ENCODE measurements around the gene CAPN11.

CAPN11 gene

DNA sequence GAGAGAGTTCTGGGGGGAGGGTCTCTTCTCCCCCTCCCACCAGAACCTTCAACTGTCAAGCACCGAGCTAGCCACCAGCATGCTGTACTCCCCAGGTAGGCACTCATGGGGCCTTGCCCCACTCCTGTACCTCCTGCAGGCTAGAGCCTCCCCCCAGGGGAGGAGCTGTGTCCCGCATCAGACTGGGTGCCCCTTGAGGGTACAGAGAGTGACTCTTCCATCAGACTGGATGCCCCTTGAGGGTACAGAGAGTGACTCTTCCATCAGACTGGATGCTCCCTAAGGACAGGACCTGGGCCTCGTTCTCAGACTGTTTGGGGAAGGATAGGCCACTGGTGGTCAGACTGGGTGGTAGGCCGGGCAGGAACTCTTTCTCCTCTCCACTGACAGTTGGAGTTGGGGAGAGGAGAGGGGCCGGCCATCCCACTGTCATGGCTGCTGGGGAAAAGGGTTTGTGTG lies at the start of gene CAPN11:
Gene CAPN11 (plus strand): TSS at position 51 of the 459 bp plus-strand sequence. CDS start 29 bp downstream, at position 80.
- DNase-seq: no peak

GRCh38 chr6:44109212-44109611 lies 49.4 kb upstream of the CAPN11 start:
- no peak for DNase-seq

- no peak for DNase-seq
Observed at GRCh38 chr6:44110005-44110676, 48.5 kb upstream of the CAPN11 start.

DNA sequence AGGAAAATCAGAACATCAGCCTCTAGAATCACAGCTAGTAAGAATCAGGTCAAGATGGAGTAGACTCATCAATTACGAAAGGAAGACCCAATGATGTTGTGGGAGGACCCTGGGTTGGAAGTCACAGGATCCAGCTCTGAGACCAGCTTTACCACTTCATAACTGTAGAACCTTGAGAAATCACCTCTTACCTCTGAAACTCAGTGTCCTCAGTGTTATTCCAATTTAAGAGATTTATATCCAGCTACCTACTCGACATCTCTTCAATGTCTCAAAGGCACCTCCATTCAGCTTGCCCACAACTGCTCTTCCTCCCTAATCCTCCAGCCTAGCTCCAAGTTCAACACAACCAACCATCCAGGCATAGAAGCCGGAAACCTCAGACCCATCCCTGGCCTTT lies 47.7 kb upstream of the CAPN11 start:
- DNase-seq: no peak

DNA sequence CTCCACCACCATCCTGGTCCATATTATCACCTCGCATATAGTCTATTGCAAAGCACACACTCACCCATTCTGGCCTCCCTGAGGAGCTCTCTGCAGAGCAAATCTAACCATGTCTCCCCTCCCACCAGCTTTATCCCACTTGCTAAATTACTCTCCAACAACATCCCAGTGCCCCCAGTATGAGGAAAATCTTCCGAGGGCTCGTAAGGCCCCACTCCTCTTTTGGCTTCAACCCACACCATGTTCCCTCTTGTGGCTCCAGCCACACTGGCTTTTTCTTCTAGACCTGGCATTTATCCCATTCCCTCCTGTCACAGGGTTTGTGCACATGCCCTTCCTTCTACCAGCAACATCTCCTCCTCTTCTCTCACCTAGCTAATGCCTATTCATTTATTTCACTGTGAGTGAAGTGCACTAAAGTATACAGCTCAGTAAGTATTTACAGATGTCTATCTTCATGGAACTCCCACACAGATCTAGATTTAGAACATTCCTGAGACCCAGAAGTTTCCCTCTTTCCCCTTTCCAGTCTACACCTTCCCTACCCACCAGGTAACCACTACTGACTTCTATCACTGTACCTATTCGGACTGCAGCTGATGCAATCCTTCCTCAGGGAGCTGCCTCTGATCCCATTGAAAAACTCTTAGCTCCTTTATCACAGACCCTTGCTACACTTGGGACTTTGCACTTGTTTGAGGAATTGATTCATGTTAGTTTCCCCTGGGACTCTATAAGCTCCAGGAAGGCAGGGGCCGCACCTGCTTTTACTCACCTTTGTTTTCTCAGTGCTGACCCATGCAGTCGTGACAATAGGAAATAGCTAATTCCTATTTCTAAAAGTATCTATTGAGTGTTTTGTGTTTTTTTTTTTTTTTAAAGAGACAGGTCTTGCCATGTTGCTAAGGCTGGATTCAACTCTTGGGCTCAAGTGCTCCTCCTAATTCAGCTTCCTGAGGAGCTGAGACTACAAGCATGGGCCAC lies 46.9 kb upstream of the CAPN11 start:
- DNase-seq: no peak

- no peak for DNase-seq
Observed at GRCh38 chr6:44113414-44113813, 45.2 kb upstream of the CAPN11 start.

- no peak for DNase-seq
Observed at GRCh38 chr6:44115866-44116265, 42.8 kb upstream of the CAPN11 start.

GRCh38 chr6:44116641-44117382 lies 41.8 kb upstream of the CAPN11 start:
- DNase-seq: no peak

DNA sequence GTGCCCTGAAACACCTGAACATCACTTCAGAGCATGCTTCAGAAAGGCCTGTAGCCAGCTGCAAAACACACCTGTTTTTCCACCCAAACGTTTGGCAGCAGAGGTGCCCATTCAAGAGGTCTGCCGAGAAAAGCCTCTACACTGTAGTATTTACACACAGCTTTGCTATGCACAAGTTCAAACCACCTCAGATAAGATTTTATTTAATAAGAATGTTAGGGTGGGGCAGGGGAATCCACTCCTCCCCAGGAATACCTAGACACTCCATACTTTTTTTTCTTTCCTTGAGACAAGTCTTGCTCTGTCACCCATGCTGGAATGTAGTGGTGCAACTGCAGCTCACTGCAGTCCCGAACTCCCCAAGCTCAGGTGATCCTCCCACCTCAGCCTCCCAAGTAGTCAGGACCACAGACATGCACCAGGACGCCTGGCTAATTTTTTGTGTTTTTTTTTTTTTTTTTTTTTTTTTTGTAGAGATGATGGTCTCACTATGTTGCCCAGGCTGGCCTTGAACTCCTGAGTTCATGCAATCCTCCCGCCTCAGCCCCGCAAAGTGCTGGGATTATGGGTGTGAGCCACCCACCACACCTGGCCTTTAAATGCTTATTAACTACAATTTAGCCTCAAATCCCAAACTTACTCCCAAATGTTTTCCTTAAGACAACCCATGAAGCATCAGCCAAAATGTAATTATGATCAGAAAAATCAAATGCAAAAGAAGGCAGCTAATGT lies 41.1 kb upstream of the CAPN11 start:
- no peak for DNase-seq

DNA sequence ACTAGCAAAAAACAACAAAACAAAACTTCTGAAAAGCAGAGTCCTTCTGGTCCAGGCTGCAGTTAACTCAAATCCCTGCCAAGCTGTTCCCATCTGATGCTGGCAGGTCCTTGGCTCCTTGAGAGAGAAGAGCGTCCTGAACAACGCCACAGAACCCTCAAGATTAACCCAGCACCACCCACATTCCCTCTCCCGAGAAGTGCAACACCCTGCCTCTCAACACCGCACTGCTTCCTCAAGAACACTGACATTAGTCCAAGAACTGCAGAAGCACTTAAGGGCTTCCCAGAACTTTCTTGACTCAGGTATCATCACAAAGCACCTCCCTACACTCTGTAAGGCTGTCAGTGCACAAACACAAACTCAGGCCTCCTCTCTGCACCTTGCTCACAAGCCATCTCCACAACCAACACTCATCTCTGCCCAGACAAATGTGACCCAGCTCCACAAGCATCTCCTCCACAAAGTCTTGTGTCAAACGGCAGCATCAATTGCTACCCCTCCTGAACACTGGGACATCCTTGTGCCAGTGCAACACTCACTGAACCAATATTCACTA lies 38.8 kb upstream of the CAPN11 start:
- DNase-seq: no peak

GRCh38 chr6:44120692-44121443 lies 37.8 kb upstream of the CAPN11 start:
- no peak for DNase-seq

- no peak for DNase-seq
Observed at GRCh38 chr6:44122801-44123200, 35.8 kb upstream of the CAPN11 start.

- no peak for DNase-seq
Observed at GRCh38 chr6:44123544-44123943, 35.1 kb upstream of the CAPN11 start.

GRCh38 chr6:44126320-44127149 lies 32.1 kb upstream of the CAPN11 start:
- peak; percentile 72 for DNase-seq

GRCh38 chr6:44127186-44128019 lies 31.2 kb upstream of the CAPN11 start, which contains the start of the genes MRPL14 and TMEM63B:
MRPL14 (minus strand) TSS chr6:44127452; CDS start chr6:44116611, 10,841 bp downstream.
TMEM63B (plus strand) TSS chr6:44127554; CDS start chr6:44134585, 7,031 bp downstream.
- peak; percentile 91 for DNase-seq

DNA sequence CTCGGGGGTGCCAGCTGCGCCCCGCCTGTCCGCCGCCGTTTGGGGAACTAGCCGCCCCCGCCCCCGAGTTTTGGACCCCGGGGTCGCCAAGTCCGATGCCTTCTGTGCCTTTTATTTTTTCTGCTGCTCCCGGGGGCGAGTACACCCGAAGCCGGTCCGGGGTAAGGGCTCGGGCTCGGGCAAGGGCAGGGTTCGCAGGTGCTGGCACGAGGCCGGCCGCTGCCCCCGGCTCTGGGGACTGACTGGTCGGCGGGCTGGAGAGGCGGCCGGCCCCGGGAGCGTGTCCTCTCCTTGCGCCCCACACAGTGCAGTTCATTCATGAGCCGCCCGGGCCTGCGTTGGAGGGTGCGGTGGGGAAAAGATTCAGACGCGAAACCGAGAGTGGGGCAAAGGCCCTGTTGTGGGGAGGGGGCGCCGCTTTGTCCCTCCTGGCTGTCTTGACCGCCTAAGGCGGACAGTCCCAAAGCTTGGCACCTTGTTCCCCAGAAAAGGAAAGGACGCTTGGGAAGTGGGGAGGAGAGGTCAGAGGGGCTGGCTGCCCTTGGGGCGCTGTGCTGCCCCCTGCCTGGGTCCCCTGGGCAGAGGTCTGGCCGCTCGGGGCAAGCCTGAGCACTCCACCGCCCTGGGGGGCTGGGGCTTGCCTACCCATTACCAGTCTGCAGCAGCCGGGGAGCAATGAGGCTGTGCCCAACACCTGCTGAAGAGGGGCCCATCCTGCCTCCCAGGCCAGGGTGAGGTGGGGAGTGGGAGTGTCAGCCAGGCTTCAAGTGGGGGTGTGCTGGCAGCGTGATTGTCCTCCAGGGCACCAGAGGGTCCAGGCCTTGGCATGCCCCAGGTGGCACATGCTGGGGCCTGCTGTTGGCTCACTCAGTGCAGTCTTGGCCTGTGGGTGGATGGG lies 30.4 kb upstream of the CAPN11 start:
- peak; percentile 11 for DNase-seq

GRCh38 chr6:44129841-44130322 lies 28.7 kb upstream of the CAPN11 start:
- no peak for DNase-seq

DNA sequence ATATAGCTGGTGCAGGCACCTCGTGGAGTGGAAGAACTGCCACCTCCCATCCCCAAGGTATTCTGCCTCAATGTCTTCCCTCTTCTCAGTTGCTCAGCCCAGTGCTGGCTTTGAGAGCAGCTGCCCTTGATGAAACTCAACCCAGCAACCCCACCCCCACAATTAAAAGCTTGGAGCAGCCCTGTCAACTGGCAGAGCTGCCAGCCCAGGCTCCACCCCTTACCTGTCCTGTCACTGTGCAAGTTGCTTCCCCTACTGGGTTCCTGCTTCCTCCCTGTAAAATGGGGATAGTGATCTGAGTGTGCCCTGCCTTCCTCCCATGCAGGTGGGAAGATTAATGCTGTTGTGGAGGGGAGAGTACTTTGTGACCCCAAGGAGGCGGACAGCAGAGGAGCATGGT lies 26.7 kb upstream of the CAPN11 start:
- DNase-seq: no peak

Measured in stimulated activated CD4-positive, alpha-beta T cell treated with anti-CD3 and anti-CD28 coated beads, Interleukin-12 subunit alpha, Interleukin-12 subunit beta, amount 100 ng/mL, for 4 hours (primary cell).